SK-MEL-5 (cell line): Measurements from ENCODE around the gene FSTL5. TPM values are rescaled to one million over a fixed set of nuclear protein-coding genes. Genes with fewer than 3 reads are reported as not detected.
A peak's percentile ranks its signal among the peaks of the same experiment; 100 is the strongest.

Source experiments
- DNase-seq: peaks from one replicate; pipeline ENCODE4 v3.0.0-alpha.2; 2016; ENCODE audit warnings: low read depth, low spot score
- in situ Hi-C: cut with HindIII; loops from 2 replicates; pipeline ENCODE4 v1.10.0; 2016; ENCODE audit warnings: low sequenced_read_pairs, high pct_unique_total_duplicates, low pct_unique_long_range_greater_than_20kb
- total RNA-seq: library from RNA; depleted of rRNA; stranded (reverse); fragments of >200 nt; shearing (Covaris generic); gene quantifications from 2 replicates; pipeline ENCODE4 v1.2.3, GENCODE V29; 2014

The FSTL5 gene
- total RNA-seq, 1 experiment from 2014 or later, result 75.9 TPM

- in situ Hi-C loops, result no loop called here
- DNase-seq, result no peak
Measured at GRCh38 chr4:161360982-161361381, 802.8 kb downstream of the FSTL5 start.

- in situ Hi-C loops, result no loop called here
Measured at GRCh38 chr4:161359491-161359890, 804.3 kb downstream of the FSTL5 start.

DNA sequence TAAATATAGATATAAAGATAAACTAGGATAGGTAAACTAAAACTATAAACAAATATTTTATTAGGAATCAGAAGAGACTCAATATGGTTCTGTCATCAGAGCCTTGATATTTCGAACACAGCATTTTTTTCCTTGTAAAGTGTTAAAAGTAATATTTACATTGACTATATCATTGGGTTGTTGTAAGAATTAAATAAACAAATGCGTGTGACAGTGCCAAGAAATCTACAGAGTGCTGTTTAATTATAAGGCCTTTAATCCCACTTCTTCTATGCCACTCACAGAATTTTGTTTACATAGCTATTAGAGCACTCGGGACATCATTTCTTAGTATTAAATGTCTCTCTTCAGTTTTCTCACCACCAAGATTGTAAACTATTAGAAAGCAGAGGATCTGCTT lies 807.4 kb downstream of the FSTL5 start:
- in situ Hi-C loops, result no loop called here
- DNase-seq, result no peak

More at GRCh38 chr4:161359491-161359890, 804.3 kb downstream of the FSTL5 start:
- no peak for DNase-seq

DNA sequence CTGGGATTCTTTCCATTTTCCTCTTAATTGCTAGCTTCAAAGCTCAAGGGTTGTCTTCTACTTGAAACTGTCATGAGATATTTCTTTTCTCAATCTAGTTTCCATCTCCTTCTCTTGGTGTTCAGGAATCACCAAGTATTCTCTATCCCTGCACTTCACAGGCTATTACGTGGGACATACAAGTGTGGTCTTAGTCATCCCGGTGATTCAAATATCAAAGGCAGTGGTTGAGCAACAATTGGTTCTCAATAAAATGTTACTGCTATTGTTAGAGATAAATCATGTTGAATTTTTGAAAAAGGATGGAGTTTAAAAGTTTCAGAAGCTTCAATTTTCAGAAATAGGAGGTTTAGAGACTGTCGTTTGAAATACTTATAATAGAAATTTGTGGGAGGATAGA lies 812.9 kb downstream of the FSTL5 start:
- DNase-seq, result no peak
- in situ Hi-C loops, result no loop called here

- in situ Hi-C loops, result no loop called here
- no peak for DNase-seq
Measured at GRCh38 chr4:161345741-161346140, 818.1 kb downstream of the FSTL5 start.

DNA sequence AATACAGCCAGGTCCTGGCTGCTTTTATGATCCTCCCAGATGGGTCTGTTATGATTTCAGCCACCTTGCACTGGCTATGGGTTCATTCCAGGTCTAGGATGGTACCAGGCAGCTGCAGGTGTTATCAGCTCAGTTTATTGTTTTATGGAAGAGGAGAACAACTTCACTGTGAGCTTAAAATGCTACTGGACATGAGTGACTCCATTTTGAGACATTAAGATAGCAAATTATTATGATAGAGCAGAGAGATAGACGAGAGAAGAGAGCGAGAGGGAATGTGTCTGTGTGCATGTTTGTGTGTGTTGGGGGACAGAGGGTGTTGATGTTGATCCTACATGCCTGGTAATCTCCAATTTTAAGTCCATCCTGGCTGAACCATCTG lies 820.2 kb downstream of the FSTL5 start:
- no peak for DNase-seq
- in situ Hi-C loops, result no loop called here

DNA sequence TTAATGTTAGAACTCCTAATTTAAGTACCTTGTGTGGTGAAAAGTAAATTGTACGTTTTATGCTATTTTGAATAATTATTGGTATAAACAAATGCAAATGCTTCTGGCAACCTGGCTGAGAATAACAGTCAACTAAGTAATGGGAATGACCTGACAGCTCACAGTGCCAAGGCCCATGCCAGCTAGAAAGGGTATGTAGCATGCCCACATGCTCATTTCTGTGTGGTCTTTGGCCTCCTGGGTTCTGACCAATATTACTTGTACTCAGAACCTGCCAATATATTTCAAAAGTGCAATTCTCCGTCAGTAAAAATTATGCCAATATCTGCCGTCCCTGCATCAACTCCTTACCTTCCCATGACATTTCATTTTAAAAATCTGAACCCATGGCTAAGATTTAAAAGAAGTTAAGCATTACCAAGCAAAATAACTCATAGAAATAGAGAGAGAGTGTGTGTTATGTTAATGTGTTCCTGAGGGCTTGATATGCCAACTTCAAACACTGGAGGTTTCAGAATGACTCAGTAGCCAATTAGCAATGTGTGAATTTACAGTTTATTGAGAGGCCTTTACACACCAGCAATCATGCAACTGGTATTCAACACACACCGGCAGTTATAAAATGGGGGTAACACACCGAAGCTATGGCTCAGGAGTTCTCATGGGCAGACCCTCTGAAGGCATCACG lies 820.8 kb downstream of the FSTL5 start:
- in situ Hi-C loops, result no loop called here
- DNase-seq, result no peak

GRCh38 chr4:161336621-161337020 lies 827.2 kb downstream of the FSTL5 start:
- DNase-seq, result no peak
- in situ Hi-C loops, result no loop called here

DNA sequence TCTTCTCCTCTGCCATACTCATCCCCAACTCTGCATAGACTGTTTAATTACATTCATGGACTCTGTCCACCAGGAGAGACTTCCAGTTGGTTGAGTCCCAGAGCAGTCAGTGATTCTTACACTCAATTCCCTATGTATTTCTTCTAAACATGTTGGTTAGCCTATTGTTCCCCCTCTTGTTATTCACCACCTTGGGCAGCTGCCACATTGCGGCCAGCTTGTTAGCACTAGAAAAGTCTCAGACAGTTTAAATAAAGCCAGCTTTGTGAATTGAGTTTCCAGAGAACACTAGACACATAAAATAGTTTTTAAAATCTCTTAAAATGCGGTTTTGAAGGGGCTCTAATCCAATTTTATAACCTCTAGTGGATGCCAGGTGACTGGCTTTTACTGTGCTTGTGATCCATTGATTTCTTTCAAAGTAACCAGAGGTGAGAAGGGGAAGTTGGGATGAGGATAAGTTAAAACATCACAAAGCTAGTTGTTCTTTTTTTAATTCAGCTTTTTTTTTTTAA lies 827.7 kb downstream of the FSTL5 start:
- DNase-seq, result peak; percentile 38
- in situ Hi-C loops, result no loop called here
